Stimulated activated naive CD8-positive, alpha-beta T cell treated with anti-CD3 and anti-CD28 coated beads, Interleukin-15, Interleukin-2, amounts not matched to agents 100 ng/mL and 50 ng/mL, for 24 hours (primary cell): Measurements from ENCODE around the gene KCNE3.
A peak's percentile ranks its signal among the peaks of the same experiment; 100 is the strongest.

Source experiments
- H3K27ac Mint-ChIP-seq: one replicate; pipeline ENCODE4 v1.8.0; 2021; ENCODE audit warnings: mild to moderate bottlenecking, mixed read lengths
- H3K27me3 Mint-ChIP-seq: one replicate; pipeline ENCODE4 v1.8.0; 2021; ENCODE audit warnings: mixed read lengths
- H3K36me3 Mint-ChIP-seq: one replicate; pipeline ENCODE4 v1.8.0; 2021; ENCODE audit warnings: low read depth, mixed read lengths
- H3K4me1 Mint-ChIP-seq: one replicate; pipeline ENCODE4 v1.8.0; 2021; ENCODE audit warnings: low read depth, mixed read lengths
- H3K4me3 Mint-ChIP-seq: one replicate; pipeline ENCODE4 v1.8.0; 2021; ENCODE audit warnings: mild to moderate bottlenecking, mixed read lengths
- H3K9me3 Mint-ChIP-seq: one replicate; pipeline ENCODE4 v1.8.0; 2021; ENCODE audit warnings: mixed read lengths

KCNE3 gene

GRCh38 chr11:74462009-74462408 is 5.3 kb downstream of the KCNE3 start:
- Mint-ChIP-seq H3K9me3 (no peaks in the 10 kb centered on the region), H3K4me1 (no peaks in the 10 kb centered on the region), H3K27ac (no peak overlapping the region), H3K27me3 (peaks cover 22% of the 10 kb centered on the region), H3K4me3 (no peak overlapping the region), H3K36me3 (no peaks in the 10 kb centered on the region)

- peaks cover 8% of the 10 kb centered on the region for H3K27me3 Mint-ChIP-seq
- no peak overlapping the region for H3K4me3 Mint-ChIP-seq
- H3K4me1 Mint-ChIP-seq, result no peaks in the 10 kb centered on the region
- H3K9me3 Mint-ChIP-seq, result no peaks in the 10 kb centered on the region
- no peak overlapping the region for H3K27ac Mint-ChIP-seq
- H3K36me3 Mint-ChIP-seq, result no peaks in the 10 kb centered on the region
These were observed 6.7 kb downstream of the KCNE3 start for GRCh38 chr11:74460481-74461154.

DNA sequence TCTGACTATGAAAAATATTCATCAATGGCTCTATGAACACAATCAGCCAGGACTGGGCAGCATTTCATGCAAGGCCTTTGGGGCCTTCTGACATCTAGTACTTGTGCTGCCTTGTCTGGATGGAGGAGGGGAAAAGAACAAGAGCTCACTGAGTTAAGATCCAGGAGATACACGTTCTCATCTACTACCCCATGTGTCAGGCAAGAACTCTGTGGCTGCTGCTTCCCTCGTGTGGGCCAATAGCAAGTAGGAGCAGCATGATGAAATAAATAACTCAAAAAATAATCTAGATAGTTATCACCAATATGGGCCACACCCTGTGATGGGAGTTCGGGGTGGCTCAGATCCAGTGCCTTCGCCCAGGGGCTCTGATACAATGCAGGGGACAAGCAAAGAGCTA is 7.3 kb downstream of the KCNE3 start:
- Mint-ChIP-seq H3K36me3 (no peaks in the 10 kb centered on the region), H3K27me3 (peaks cover 5% of the 10 kb centered on the region), H3K4me3 (no peak overlapping the region), H3K4me1 (no peaks in the 10 kb centered on the region), H3K27ac (no peak overlapping the region), H3K9me3 (no peaks in the 10 kb centered on the region)

- H3K36me3 Mint-ChIP-seq, result no peaks in the 10 kb centered on the region
- H3K4me1 Mint-ChIP-seq, result no peaks in the 10 kb centered on the region
These were observed 7.8 kb downstream of the KCNE3 start for GRCh38 chr11:74459584-74459983.

GRCh38 chr11:74457356-74457755 is 10.0 kb downstream of the KCNE3 start:
- H3K4me3 Mint-ChIP-seq, result no peak overlapping the region
- no peaks in the 10 kb centered on the region for H3K36me3 Mint-ChIP-seq
- no peaks in the 10 kb centered on the region for H3K9me3 Mint-ChIP-seq
- no peak overlapping the region for H3K27ac Mint-ChIP-seq
- no peaks in the 10 kb centered on the region for H3K4me1 Mint-ChIP-seq
- H3K27me3 Mint-ChIP-seq, result peaks cover 9% of the 10 kb centered on the region

More at GRCh38 chr11:74459584-74459983, 7.8 kb downstream of the KCNE3 start:
- Mint-ChIP-seq H3K27me3 (peaks cover under 1% of the 10 kb centered on the region), H3K9me3 (no peaks in the 10 kb centered on the region), H3K4me3 (no peak overlapping the region), H3K27ac (no peak overlapping the region)

DNA sequence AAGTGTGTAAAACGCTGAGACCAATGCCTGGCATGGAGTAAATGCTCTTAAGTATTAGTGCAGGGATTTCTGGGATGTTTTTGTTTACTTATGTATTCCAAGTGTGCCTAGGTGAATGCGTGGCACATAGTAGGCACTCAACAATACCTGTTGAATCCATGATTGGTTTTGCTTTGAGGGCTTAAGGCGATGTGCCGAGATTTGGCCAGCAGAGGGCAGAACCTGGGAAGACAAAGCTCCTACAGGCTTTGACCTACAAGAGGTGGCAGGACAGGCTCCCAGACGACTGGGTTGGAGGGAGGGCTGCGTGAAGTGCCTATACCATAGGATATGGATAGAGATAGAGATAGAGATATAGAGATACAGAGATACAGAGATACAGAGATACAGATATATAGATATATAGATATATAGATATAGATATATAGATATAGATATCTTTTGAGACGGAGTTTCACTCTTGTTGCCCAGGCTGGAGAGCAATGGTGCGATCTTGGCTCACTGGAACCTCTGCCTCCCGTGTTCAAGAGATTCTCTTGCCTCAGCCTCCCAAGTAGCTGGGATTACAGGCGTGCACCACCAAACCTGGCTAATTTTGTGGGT is 13.9 kb downstream of the KCNE3 start:
- Mint-ChIP-seq H3K4me1 (peaks cover 9% of the 10 kb centered on the region), H3K9me3 (no peaks in the 10 kb centered on the region), H3K4me3 (no peak overlapping the region), H3K27me3 (peaks cover 12% of the 10 kb centered on the region), H3K36me3 (no peaks in the 10 kb centered on the region), H3K27ac (no peak overlapping the region)

DNA sequence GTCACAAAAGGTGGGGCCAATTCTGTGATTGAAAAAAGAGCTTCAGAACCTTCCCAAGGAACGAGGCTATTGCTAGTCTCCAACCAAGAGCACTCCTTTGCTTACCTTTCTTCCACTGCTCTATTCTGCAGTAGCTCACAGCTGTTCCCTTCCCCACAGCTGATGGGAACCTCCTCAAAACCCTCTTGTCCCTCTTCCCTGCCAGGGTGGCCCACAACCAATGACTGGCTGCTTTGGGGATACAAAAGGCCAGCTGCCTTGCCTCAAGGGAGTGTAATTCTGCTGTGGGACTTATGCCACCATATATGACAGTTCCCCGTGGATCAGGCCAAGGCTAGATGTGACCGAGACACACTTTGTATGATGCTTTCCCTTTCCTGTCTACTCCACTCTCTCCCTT is 15.0 kb downstream of the KCNE3 start:
- no peaks in the 10 kb centered on the region for H3K9me3 Mint-ChIP-seq
- no peaks in the 10 kb centered on the region for H3K36me3 Mint-ChIP-seq
- H3K27ac Mint-ChIP-seq, result no peak overlapping the region
- no peak overlapping the region for H3K4me3 Mint-ChIP-seq
- peaks cover 9% of the 10 kb centered on the region for H3K4me1 Mint-ChIP-seq
- peaks cover 12% of the 10 kb centered on the region for H3K27me3 Mint-ChIP-seq

GRCh38 chr11:74450318-74450717 is 17.0 kb downstream of the KCNE3 start:
- peaks cover 12% of the 10 kb centered on the region for H3K27me3 Mint-ChIP-seq
- H3K4me1 Mint-ChIP-seq, result peaks cover 9% of the 10 kb centered on the region

DNA sequence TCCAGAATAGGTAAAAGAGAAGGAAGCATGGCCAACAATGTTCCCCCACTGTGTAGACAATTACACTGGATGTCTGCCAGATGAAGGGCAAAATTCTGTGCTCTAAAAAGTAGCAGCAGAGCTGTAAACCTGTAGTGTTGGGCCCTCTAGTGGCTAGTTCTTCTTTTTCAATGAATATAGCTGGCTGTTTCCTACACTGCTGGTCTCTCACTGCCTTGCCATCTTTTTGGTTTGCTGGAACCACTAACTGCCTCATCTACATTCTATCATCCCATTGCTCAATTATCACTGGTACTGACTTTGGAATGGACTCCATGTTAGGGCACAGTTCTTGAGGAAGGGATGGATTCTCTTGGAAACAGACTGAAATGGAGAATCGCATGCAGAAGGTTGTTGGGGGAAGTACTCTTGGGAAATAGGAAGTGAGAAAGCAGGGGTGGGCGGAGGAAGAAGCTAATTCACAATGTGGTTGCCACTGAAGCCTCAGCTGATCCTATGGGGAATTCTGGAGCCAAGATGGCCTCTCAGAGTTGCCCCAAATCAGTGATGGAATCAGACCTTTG is 17.9 kb downstream of the KCNE3 start:
- H3K4me3 Mint-ChIP-seq, result peak overlapping the region; percentile 64
- no peaks in the 10 kb centered on the region for H3K9me3 Mint-ChIP-seq
- no peaks in the 10 kb centered on the region for H3K36me3 Mint-ChIP-seq
- peaks cover 12% of the 10 kb centered on the region for H3K27me3 Mint-ChIP-seq
- no peak overlapping the region for H3K27ac Mint-ChIP-seq
- peaks cover 9% of the 10 kb centered on the region for H3K4me1 Mint-ChIP-seq

More at GRCh38 chr11:74450318-74450717, 17.0 kb downstream of the KCNE3 start:
- Mint-ChIP-seq H3K4me3 (no peak overlapping the region), H3K9me3 (no peaks in the 10 kb centered on the region), H3K36me3 (no peaks in the 10 kb centered on the region), H3K27ac (no peak overlapping the region)

GRCh38 chr11:74447720-74448119 is 19.6 kb downstream of the KCNE3 start:
- Mint-ChIP-seq H3K9me3 (no peaks in the 10 kb centered on the region), H3K4me1 (peaks cover 9% of the 10 kb centered on the region), H3K27ac (no peak overlapping the region), H3K4me3 (no peak overlapping the region), H3K27me3 (peaks cover 7% of the 10 kb centered on the region), H3K36me3 (no peaks in the 10 kb centered on the region)

- no peaks in the 10 kb centered on the region for H3K9me3 Mint-ChIP-seq
- H3K4me3 Mint-ChIP-seq, result no peak overlapping the region
- peaks cover 9% of the 10 kb centered on the region for H3K4me1 Mint-ChIP-seq
- H3K36me3 Mint-ChIP-seq, result no peaks in the 10 kb centered on the region
- no peak overlapping the region for H3K27ac Mint-ChIP-seq
- H3K27me3 Mint-ChIP-seq, result no peaks in the 10 kb centered on the region
These were observed 20.8 kb downstream of the KCNE3 start for GRCh38 chr11:74446532-74446938.

DNA sequence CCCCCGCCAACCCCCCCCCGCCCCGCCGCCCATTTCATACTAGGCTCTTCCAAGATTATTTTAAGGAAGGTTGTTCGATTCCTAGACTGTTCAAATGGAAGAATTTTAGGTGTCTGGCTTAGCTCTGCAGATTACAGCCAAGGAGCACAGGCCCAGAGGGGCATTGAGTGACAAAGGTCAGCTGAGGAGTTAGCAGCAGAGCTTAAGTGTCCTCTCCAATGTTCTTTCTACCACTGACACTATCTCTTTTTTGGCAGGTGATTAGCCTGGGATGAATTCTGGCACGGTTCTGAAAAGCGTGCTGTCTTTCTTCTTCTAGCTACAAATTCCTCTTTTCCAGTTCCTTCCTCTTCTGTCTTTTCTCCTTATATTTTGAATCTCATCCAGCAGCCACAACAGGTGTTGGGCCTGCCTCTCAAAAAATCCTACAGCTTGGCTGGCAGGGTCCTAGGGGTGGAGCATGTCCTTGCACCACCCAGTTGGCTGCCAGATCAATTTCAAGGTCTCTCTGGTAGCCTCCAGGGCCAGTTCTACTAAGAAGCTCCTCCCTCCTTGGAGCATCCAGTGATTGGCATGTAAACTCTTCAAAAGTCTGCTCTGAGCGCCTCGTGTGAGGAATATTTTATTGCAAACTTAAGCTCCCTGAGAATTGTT is 23.0 kb downstream of the KCNE3 start:
- Mint-ChIP-seq H3K27me3 (no peaks in the 10 kb centered on the region), H3K27ac (no peak overlapping the region), H3K4me3 (no peak overlapping the region), H3K36me3 (no peaks in the 10 kb centered on the region), H3K9me3 (no peaks in the 10 kb centered on the region), H3K4me1 (peaks cover 2% of the 10 kb centered on the region)

DNA sequence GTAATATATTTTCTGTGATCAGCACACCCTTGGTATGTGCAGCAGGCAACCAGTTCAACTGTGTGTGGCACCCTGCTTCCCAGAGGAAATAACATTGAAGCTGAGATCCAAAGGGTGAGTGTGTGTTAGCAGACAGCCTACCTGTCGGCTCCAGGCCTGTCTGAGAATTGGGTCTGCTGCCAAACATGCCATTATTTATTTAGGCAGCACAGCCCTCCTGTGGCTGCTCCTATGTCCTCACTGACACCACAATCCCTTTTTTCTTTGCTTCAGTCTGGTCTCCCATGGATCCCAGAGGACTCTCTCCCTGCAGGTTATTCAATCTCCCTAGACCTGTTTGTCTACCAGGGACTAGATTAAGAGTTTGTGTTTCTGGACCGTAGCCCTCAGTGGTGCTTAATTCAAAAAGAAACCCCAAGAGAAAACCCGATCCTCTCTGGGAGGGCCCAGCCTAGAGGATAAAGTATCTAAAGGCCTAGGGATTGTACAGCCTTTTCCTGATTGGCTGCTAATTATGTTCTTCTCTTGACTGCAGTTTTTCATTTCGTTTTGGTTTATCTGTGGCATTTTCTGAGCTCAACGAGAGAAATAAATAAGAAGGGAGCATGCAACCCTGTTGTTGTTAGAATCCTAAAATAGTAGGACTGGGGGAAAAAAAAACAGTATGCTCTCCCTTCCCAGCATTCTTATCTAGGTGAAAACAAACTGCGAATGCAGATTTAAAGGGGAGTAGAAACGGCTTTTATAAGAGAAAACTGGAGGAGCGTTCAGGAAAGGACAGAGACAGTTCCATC is 24.1 kb downstream of the KCNE3 start:
- H3K4me3 Mint-ChIP-seq, result no peak overlapping the region
- H3K27me3 Mint-ChIP-seq, result no peaks in the 10 kb centered on the region
- no peaks in the 10 kb centered on the region for H3K4me1 Mint-ChIP-seq
- no peak overlapping the region for H3K27ac Mint-ChIP-seq
- no peaks in the 10 kb centered on the region for H3K9me3 Mint-ChIP-seq
- H3K36me3 Mint-ChIP-seq, result no peaks in the 10 kb centered on the region

DNA sequence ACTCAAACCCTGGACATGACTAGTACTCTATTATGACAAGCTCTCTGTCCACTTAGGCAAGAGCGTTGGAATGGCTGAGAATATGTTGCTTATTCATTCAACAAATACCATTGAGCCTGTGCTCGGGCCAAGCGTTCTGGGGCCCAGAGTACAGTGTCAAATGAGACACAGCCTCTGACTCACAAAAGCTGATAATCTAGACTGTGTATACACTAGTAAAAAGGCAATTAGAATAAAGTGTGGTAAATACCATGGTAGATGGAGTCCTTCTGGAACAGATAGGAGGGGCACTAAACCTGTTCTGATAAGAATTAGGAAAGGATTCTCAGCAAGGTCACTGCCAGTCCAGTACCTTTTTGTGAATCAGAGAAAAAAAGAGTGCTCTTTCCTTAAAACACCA is 24.7 kb downstream of the KCNE3 start:
- Mint-ChIP-seq H3K27ac (no peak overlapping the region), H3K9me3 (no peaks in the 10 kb centered on the region), H3K4me3 (no peak overlapping the region), H3K36me3 (no peaks in the 10 kb centered on the region), H3K4me1 (no peaks in the 10 kb centered on the region), H3K27me3 (no peaks in the 10 kb centered on the region)

- Mint-ChIP-seq H3K36me3 (no peaks in the 10 kb centered on the region), H3K4me3 (no peak overlapping the region), H3K27ac (no peak overlapping the region), H3K27me3 (no peaks in the 10 kb centered on the region), H3K4me1 (no peaks in the 10 kb centered on the region), H3K9me3 (no peaks in the 10 kb centered on the region)
These were observed 28.7 kb downstream of the KCNE3 start for GRCh38 chr11:74438681-74439080.
